T-helper 2 cell treated with Interferon-gamma antibody and Interleukin-4, amounts not matched to agents 5 μg/mL and 100 μg/mL, for 36 hours (primary cell): ENCODE data around the gene GABARAPL1.

Experiments used
- DNase-seq: peaks from one replicate; pipeline ENCODE4 v3.0.0; 2021; ENCODE audit warnings: low spot score
- H3K27ac Mint-ChIP-seq: one replicate; pipeline ENCODE4 v1.8.0; 2021; ENCODE audit warnings: mild to moderate bottlenecking, mixed read lengths
- H3K27me3 Mint-ChIP-seq: one replicate; pipeline ENCODE4 v1.8.0; 2021; ENCODE audit warnings: low read depth, mixed read lengths
- H3K36me3 Mint-ChIP-seq: one replicate; pipeline ENCODE4 v1.8.0; 2021; ENCODE audit warnings: low read depth, mixed read lengths
- H3K4me1 Mint-ChIP-seq: one replicate; pipeline ENCODE4 v1.8.0; 2021; ENCODE audit warnings: low read depth, mixed read lengths
- H3K4me3 Mint-ChIP-seq: one replicate; pipeline ENCODE4 v1.8.0; 2022; ENCODE audit warnings: mild to moderate bottlenecking, moderate library complexity, mixed read lengths
- H3K9me3 Mint-ChIP-seq: one replicate; pipeline ENCODE4 v1.8.0; 2021; ENCODE audit warnings: mixed read lengths

The GABARAPL1 gene

DNA sequence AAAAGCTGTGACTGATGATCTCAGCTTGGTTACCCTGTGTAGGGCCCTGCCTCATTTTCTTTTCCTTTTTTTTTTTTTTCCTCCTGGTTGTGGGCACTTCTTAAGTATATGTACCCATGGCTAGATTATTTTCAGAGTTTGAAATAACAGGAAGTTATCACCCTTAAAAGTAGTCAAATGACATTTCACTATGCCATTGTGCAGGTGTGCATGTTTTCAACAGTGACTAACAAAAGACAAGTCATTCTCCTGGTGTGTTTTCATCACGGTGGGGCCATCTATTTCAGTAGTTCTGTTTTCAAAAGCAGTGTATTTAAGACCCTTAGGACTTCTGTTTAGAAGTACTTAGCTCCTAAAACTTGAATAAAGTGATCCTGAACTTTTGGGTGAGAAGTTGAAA, 15.0 kb downstream of the GABARAPL1 start:
- Mint-ChIP-seq H3K9me3 (no peaks in the 10 kb centered on the region), H3K4me1 (peaks cover 3% of the 10 kb centered on the region), H3K4me3 (no peak overlapping the region), H3K27me3 (peaks cover 4% of the 10 kb centered on the region), H3K27ac (no peak overlapping the region), H3K36me3 (peaks cover 3% of the 10 kb centered on the region)
- DNase-seq = no peak

DNA sequence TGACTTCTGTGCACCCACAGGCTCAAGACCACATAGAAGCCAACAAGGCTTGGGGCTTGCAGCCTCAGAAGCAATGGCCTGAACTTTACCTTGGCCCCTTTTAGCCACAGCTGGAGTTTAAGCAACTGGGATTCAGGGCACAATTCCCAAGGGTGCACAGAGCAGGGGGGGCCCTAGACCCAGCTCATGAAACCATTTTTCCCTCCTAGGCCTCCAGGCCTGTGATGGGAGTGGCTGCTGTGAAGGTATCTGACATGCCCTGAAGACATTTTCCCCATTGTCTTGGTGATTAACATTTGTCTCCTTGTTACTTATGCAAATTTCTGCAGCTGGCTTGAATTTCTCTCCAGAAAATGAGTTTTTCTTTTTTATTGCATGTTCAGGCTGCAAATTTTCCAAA, 21.9 kb downstream of the GABARAPL1 start:
- Mint-ChIP-seq H3K27me3 (peaks cover 6% of the 10 kb centered on the region), H3K9me3 (peaks cover 17% of the 10 kb centered on the region), H3K27ac (no peak overlapping the region), H3K36me3 (peaks cover 7% of the 10 kb centered on the region), H3K4me1 (peaks cover 6% of the 10 kb centered on the region), H3K4me3 (no peak overlapping the region)
- DNase-seq = no peak

DNA sequence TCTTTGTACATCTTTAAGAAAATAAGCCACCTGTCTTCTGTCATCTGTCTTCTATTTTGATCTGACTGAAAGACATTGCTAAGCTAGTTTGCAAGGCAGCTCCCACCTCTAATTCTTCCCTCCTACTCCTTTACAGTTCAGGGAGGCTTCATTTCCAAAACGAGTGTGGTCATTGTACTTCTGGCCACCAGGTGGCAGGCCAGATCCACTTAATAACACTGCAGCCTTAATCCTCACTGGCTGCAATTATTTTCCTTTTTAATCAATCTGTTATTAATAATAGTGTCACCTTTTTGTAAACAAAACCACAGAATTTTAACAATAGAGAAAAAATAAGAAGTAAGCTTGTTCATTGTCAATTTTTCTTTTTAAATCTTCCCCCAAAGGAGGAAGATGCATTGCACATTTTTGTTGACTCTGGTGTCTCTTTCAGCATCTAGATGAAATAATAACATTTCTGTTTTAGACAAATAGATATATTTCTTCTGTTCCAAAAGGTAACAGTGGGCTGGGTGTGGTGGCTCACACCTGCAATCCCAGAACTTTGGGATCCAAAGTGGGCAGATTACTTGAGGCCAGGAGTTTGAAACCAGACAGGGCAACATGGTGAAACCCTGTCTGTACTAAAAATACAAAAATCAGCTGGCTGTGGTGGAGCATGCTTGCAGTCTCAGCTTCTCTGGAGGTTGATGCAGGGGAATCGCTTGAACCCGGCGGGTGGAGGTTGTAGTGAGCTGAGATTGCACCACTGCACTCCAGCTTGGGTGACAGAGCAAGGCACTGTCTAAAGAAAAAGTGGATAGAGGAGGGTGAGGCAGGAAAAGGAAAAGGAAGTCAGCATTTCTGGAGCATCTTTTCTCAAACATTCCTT, 23.3 kb downstream of the GABARAPL1 start:
- Mint-ChIP-seq H3K4me3 (no peak overlapping the region), H3K4me1 (peaks cover 6% of the 10 kb centered on the region), H3K9me3 (peaks cover 17% of the 10 kb centered on the region), H3K27me3 (peaks cover 6% of the 10 kb centered on the region), H3K27ac (no peak overlapping the region), H3K36me3 (peaks cover 7% of the 10 kb centered on the region)
- no peak for DNase-seq

DNA sequence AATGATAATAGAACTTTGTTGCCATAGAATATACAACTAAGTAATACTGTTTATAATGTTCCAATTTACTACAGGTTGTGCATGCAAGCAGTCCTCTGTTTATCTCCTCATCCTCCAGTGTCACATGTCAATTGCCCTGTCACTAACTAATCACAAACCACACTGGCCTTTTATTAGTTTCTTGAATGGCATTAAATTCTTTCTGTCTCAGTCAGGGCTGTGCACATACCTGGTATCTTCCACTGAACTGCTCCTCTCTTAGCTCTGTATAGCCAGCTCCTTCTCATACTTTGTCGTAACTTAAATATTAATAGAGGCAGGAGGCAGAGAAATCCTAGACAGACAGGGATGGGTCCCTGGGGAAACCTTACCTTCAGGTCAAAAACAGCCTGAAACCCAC, 24.0 kb downstream of the GABARAPL1 start:
- Mint-ChIP-seq H3K27ac (no peak overlapping the region), H3K4me1 (peaks cover 7% of the 10 kb centered on the region), H3K9me3 (peaks cover 17% of the 10 kb centered on the region), H3K27me3 (peaks cover 6% of the 10 kb centered on the region), H3K36me3 (peaks cover 7% of the 10 kb centered on the region), H3K4me3 (no peak overlapping the region)
- DNase-seq = no peak

DNA sequence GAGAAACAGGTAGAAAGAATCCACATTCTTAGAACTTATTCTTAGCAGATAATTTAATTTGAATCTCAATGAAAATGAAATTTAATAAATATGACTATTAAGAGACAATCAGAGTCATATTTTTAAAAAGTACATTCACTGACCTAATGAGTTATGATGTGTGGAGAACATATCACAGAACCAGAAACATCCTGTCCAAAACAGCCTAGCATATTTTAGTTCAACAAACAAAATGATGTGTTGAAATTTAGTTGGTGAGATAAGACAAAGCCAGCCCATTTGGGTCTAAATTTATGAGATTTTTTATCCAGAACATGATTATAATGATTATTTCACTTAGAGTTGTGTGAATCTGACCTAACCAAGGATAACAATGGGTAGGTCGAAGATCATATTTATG, 25.8 kb downstream of the GABARAPL1 start:
- peaks cover 14% of the 10 kb centered on the region for H3K27me3 Mint-ChIP-seq

DNA sequence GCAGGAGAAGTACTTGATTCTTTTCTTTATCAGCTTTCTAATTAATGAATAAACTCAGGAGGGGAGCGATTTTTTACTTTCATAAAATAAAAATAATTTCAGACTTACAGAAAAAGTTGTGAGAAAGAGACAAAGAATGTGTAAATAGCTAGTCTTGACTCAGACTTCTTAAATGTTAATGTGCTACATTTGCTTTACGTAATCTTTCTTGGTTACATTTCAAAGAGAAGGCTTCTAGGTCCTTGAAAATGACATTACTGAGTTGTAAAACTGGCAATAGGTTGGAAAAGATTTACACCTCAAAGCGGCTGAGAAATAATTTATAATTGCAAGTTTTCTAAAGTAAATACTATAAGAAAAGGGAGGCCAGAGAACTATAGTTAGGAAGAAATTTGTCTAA, 28.6 kb downstream of the GABARAPL1 start:
- Mint-ChIP-seq H3K4me1 (peaks cover 22% of the 10 kb centered on the region), H3K36me3 (no peaks in the 10 kb centered on the region), H3K27me3 (peaks cover 17% of the 10 kb centered on the region), H3K4me3 (no peak overlapping the region), H3K9me3 (no peaks in the 10 kb centered on the region), H3K27ac (no peak overlapping the region)
- DNase-seq = no peak

More for the DNA sequence above, 25.8 kb downstream of the GABARAPL1 start:
- Mint-ChIP-seq H3K36me3 (peaks cover 7% of the 10 kb centered on the region), H3K4me1 (peaks cover 19% of the 10 kb centered on the region), H3K9me3 (peaks cover 17% of the 10 kb centered on the region), H3K4me3 (no peak overlapping the region), H3K27ac (no peak overlapping the region)
- DNase-seq = no peak

DNA sequence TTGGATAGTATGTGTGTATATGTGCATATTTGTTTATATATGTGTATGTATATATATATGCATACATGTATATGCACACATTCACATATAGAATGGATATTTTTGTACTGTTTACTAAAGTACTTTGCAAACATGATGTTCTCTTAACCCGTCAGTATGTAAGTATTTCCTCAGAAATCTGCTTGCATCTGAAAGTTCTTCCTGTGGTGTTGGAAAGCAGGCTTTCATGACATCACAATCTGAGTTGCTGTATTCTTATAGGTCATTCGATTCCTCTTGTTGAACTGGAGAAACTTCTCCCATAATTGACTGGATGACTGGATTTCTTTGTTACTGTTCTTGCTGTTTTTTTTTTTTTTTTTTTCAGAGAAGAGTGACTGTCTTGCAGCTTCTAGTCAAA, 29.1 kb downstream of the GABARAPL1 start:
- Mint-ChIP-seq H3K27me3 (peaks cover 14% of the 10 kb centered on the region), H3K36me3 (no peaks in the 10 kb centered on the region), H3K4me3 (no peak overlapping the region), H3K4me1 (peaks cover 19% of the 10 kb centered on the region), H3K9me3 (no peaks in the 10 kb centered on the region), H3K27ac (no peak overlapping the region)
- DNase-seq = no peak

DNA sequence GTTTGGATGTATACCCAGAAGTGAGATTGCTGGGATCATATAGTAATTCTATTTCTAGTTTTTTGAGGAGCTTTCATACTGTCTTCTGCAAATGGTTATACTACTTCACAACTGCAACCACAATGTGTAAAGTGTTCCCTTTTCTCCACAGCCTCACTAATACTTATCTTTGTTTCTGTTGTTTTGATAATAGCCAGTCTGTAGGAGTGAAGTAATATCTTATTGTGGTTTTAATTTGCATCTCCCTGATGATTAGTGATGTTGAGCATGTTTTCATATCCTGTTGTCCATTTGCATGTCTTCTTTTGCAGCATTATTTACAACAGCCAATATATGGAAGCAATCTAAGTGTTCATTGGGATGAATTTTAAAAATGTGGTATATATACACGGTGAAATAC, 29.9 kb downstream of the GABARAPL1 start:
- no peak for DNase-seq
- H3K36me3 Mint-ChIP-seq = no peaks in the 10 kb centered on the region
- peak overlapping the region; percentile 6 for H3K4me3 Mint-ChIP-seq
- peaks cover 19% of the 10 kb centered on the region for H3K4me1 Mint-ChIP-seq
- no peaks in the 10 kb centered on the region for H3K9me3 Mint-ChIP-seq
- H3K27me3 Mint-ChIP-seq = peaks cover 15% of the 10 kb centered on the region
- H3K27ac Mint-ChIP-seq = no peak overlapping the region

DNA sequence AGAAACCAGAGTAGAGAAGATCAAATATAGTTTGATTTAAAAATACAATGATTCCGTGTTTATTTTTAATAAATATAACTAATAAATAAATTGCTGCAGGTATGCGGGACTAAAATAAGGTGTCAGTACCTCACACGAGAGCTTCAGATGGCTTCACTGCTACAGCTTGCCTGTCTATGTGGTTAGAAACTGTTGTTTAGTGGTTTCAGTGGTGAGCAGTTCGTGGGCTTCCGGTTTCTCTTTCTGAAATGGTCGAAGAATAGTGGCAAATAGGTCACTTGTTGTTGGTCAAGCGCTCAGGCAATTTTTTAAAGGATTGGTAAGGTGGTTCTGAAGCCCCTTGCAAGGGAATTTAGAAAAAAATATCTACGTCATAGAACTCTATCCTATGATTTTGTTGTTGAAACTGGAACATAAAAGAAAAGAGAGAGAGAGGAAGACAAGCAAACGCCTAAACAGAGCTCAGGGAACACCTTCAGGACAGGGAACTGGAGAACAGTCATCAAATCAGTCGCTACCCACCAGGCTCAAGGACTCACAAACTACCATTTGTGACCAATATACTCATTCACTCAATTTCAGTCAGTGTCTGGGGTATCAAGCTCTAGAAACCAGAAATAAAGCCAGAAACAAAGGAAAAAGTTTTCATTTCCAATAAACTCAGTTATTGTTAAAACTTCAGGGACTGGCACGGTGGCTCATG, 31.3 kb downstream of the GABARAPL1 start:
- H3K27ac Mint-ChIP-seq = no peak overlapping the region

DNA sequence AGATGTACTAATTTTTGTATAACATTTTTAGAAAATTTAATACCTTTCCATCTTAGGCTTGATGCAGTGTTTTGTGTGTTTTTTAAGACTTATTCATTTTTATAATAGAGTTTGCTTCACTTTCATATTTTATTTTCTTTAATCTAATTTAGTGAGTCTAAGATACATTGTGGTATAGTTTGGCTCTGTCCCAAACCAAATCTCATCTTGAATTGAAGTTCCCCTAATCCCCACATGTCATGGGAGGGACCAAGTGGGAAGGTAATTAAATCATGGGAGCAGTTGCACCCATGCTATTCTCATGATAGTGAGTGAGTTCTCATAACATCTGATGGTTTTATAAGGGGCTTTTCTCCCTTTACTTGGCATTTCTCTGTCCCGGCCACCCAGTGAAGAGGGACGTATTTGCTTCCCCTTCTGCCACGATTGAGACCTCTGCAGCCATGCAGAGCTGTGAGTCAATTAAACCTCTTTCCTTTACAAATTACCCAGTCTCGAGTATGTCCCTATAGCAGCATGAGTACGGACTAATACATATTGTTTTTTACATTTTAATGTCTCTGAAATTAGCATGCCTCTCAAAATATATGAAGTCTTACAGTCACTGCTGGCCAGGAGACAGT, 34.9 kb downstream of the GABARAPL1 start:
- no peak overlapping the region for H3K27ac Mint-ChIP-seq
- no peaks in the 10 kb centered on the region for H3K9me3 Mint-ChIP-seq
- DNase-seq = no peak
- peaks cover 16% of the 10 kb centered on the region for H3K4me1 Mint-ChIP-seq
- peaks cover 23% of the 10 kb centered on the region for H3K27me3 Mint-ChIP-seq
- H3K36me3 Mint-ChIP-seq = no peaks in the 10 kb centered on the region
- no peak overlapping the region for H3K4me3 Mint-ChIP-seq

More for the DNA sequence above, 31.3 kb downstream of the GABARAPL1 start:
- peak; percentile 26 for DNase-seq
- Mint-ChIP-seq H3K4me3 (peak overlapping the region; percentile 47), H3K27me3 (peaks cover 26% of the 10 kb centered on the region), H3K36me3 (no peaks in the 10 kb centered on the region), H3K9me3 (no peaks in the 10 kb centered on the region), H3K4me1 (peaks cover 19% of the 10 kb centered on the region)

DNA sequence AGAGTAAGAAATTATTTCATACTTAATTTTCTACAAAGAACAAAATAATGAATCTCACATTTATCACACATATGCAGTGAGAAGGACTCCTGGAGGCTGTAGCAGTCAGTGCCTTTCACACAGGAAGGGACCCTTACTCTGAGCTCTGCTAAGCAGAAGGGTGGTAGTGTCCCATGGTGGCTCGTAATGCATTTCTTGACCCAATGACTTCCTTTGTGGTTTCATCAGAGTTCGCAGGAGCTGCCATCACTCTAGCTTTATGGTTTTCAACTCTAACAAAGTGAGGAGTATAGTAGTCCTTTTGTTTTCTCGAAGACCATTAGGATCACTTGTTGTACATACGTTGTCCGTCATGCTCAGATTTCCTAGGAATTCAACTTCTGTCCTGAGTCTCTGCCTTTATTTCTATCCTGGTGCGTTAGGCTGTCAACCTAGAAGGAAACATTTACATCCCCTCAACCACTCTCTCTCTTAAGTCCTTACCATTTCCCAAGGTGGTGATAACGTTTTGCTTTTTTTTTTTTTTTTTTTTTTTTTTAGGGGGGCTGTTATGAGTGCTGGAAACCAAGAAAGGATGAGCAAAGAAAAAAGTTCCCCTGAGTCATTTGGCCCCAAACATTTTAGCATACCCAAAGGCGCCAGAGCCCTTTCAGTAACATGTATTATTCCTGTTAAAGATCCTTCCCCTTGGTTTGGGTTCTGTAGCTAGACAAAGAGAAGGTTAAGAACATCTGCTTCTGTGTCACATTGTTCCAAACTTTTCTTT, 37.2 kb downstream of the GABARAPL1 start:
- peaks cover 20% of the 10 kb centered on the region for H3K27me3 Mint-ChIP-seq
- H3K4me1 Mint-ChIP-seq = peaks cover 4% of the 10 kb centered on the region
- H3K9me3 Mint-ChIP-seq = no peaks in the 10 kb centered on the region
- no peak overlapping the region for H3K4me3 Mint-ChIP-seq
- no peak for DNase-seq
- no peak overlapping the region for H3K27ac Mint-ChIP-seq
- no peaks in the 10 kb centered on the region for H3K36me3 Mint-ChIP-seq

DNA sequence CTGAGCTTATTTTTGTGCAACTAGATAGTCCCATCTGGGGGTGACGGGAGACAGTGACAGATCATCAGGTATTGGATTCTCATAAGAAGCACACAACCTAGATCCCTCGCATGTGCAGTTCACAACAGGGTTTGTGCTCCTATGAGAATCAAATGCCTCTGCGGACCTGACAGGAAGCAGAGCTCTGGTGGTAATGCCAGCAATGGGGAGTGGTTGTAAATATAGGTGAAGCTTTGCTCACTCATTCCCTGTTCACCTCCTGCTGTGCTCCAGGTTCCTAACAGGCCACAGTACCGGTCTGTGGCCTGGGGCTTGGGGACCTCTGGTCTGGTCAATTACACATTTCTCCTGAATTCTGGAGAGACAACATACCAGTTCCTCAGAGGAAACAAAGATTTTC, 39.0 kb downstream of the GABARAPL1 start:
- Mint-ChIP-seq H3K4me1 (peaks cover 4% of the 10 kb centered on the region), H3K27me3 (peaks cover 16% of the 10 kb centered on the region), H3K36me3 (no peaks in the 10 kb centered on the region), H3K27ac (no peak overlapping the region), H3K4me3 (no peak overlapping the region), H3K9me3 (peaks cover 9% of the 10 kb centered on the region)
- DNase-seq = no peak

DNA sequence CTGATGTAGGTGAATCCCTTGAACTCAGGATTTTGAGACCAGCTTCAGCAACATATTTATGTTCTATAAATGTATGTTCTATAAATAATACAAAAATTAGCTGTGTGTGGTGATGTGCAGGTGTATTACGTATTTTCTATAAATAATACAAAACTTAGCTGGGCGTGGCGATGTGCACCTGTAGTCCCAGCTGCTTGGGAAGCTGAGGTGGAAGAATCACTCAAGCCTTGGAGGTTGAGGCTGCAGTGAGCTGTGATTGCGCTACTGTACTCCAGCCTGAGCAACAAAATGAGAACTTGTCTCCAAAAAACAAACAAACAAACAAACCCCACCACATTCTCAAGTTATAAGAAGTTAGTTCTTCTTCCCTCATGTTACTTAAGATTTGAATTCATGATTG, 39.5 kb downstream of the GABARAPL1 start:
- H3K9me3 Mint-ChIP-seq = peaks cover 9% of the 10 kb centered on the region
- no peak overlapping the region for H3K27ac Mint-ChIP-seq
- no peak for DNase-seq
- H3K4me3 Mint-ChIP-seq = no peak overlapping the region
- H3K4me1 Mint-ChIP-seq = peaks cover 4% of the 10 kb centered on the region
- H3K36me3 Mint-ChIP-seq = no peaks in the 10 kb centered on the region
- peaks cover 16% of the 10 kb centered on the region for H3K27me3 Mint-ChIP-seq
